Lung (tissue), 12 donors: ENCODE measurements around the gene PSMA7. TPM values are rescaled to one million over a fixed set of nuclear protein-coding genes. Genes with fewer than 3 reads are reported as not detected.

ENCODE experiments used
- ATAC-seq: fragments of 200-7000 bp; cut with Tn5 transposase; one replicate; pipeline ENCODE4 v1.9.1; 2020; ENCODE audit warnings: moderate number of reproducible peaks; ENCODE audit not compliant: insufficient read depth, low FRiP score
- DNase-seq, 3 donors: peaks; one replicate each; pipeline ENCODE4 v3.0.0-alpha.2; 2013 to 2017
- H3K27ac ChIP-seq, 2 donors: one replicate each; pipeline ENCODE4 v1.5.1; 2013; ENCODE audit warnings: mild to moderate bottlenecking in 2 of 2, moderate library complexity in 2 of 2, control low read depth in 1 of 2, inconsistent platforms in 1 of 2, low read depth in 1 of 2, low read length in 1 of 2
- H3K27me3 ChIP-seq, 3 donors: one replicate each; pipeline ENCODE4 v1.5.1; 2013; ENCODE audit warnings: low read length in 2 of 3; ENCODE audit not compliant: control insufficient read depth in 3 of 3, insufficient read depth in 3 of 3
- H3K36me3 ChIP-seq, 4 donors: one replicate each; pipeline ENCODE4 v1.5.1; 2013; ENCODE audit warnings: low read length in 4 of 4, mild to moderate bottlenecking in 1 of 4, moderate library complexity in 1 of 4; ENCODE audit not compliant: control insufficient read depth in 4 of 4, insufficient read depth in 4 of 4
- H3K4me1 ChIP-seq, 5 donors: one replicate each; pipeline ENCODE4 v1.5.1; 2013; ENCODE audit warnings: low read length in 5 of 5, mild to moderate bottlenecking in 2 of 5, moderate library complexity in 1 of 5; ENCODE audit not compliant: control insufficient read depth in 5 of 5, insufficient read depth in 5 of 5
- H3K4me3 ChIP-seq: one replicate; pipeline ENCODE4 v1.5.1; 2013; ENCODE audit warnings: mild to moderate bottlenecking, control low read depth, moderate library complexity
- H3K9ac ChIP-seq, 2 donors: one replicate each; pipeline ENCODE4 v1.5.1; 2013; ENCODE audit warnings: low read length in 2 of 2, control low read depth in 1 of 2; ENCODE audit not compliant: insufficient read depth in 1 of 2
- H3K9me3 ChIP-seq, 4 donors: one replicate each; pipeline ENCODE4 v1.5.1; 2013; ENCODE audit warnings: low read length in 3 of 4, mild to moderate bottlenecking in 1 of 4, moderate library complexity in 1 of 4; ENCODE audit not compliant: control insufficient read depth in 4 of 4, insufficient read depth in 3 of 4
- WGBS, 2 donors: extraction: QIAGEN DNeasy Blood & Tissue Kit; methylation state at CpG; one replicate each; pipeline ENCODE4 v1.1.7; 2013; 5-methylcytosine and 5-hydroxymethylcytosine counted together
- polyA plus RNA-seq, 2 donors: library from polyadenylated mRNA; stranded (reverse); fragments of 200-250 nt; gene quantifications; one replicate each; pipeline ENCODE4 v1.2.1, GENCODE V29; 2013
- total RNA-seq, 2 donors: library from RNA; depleted of rRNA in 1 of 2; stranded (reverse); fragments of >200 nt in 1 of 2; gene quantifications; one replicate each; pipeline ENCODE4 v1.2.1, GENCODE V29; 2014 to 2021
- TF ChIP-seq, protein P1 (sequence below): IDR thresholded peaks from 2 replicates; pipeline ENCODE4 v1.5.1; 2012; ENCODE audit warnings: mild to moderate bottlenecking; ENCODE audit errors: control extremely low read depth, extremely low read depth
- donor health status: control.
- donor health status: control.
- donor health status: Bipolar disorder and iron deficiency.
- donor health status: healthy.
- donor health status: DM: yes; HTN: yes; CAD: no.

Gene PSMA7
- total and polyA plus RNA-seq, 4 donors, result 100 to 478 (median 258) TPM

- Histone ChIP-seq H3K9me3 (no peaks in the 10 kb centered on the region), H3K36me3 (peaks cover 6 to 16% (median 9%) of the 10 kb centered on the region in 4 donors), H3K4me1 (no peaks in the 10 kb centered on the region), H3K9ac (no peak overlapping the region), H3K27ac (no peak overlapping the region), H3K27me3 (no peaks in the 10 kb centered on the region), H3K4me3 (no peak overlapping the region)
- no peak for DNase-seq
- TF ChIP-seq, protein P1, sequence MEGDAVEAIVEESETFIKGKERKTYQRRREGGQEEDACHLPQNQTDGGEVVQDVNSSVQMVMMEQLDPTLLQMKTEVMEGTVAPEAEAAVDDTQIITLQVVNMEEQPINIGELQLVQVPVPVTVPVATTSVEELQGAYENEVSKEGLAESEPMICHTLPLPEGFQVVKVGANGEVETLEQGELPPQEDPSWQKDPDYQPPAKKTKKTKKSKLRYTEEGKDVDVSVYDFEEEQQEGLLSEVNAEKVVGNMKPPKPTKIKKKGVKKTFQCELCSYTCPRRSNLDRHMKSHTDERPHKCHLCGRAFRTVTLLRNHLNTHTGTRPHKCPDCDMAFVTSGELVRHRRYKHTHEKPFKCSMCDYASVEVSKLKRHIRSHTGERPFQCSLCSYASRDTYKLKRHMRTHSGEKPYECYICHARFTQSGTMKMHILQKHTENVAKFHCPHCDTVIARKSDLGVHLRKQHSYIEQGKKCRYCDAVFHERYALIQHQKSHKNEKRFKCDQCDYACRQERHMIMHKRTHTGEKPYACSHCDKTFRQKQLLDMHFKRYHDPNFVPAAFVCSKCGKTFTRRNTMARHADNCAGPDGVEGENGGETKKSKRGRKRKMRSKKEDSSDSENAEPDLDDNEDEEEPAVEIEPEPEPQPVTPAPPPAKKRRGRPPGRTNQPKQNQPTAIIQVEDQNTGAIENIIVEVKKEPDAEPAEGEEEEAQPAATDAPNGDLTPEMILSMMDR, result no peak
- no peak for ATAC-seq
- whole genome bisulfite sequencing, 2 donors, result 91 to 94% methylated on average over 25 of the region's 25 CpGs
Measured at GRCh38 chr20:62190639-62191411, 47.6 kb upstream of the PSMA7 start.

GRCh38 chr20:62186887-62187866, 44.0 kb upstream of the PSMA7 start:
- H3K9me3 ChIP-seq, result no peaks in the 10 kb centered on the region
- peaks cover 0 to 6% (median 3%) of the 10 kb centered on the region in 4 donors for H3K36me3 ChIP-seq
- TF ChIP-seq, protein P1, result no peak
- H3K4me3 ChIP-seq, result no peak overlapping the region
- peak overlapping the region in 1 of 2 donors; percentile 1 for H3K27ac ChIP-seq
- no peak for DNase-seq
- H3K9ac ChIP-seq, result no peak overlapping the region
- no peak for ATAC-seq
- H3K27me3 ChIP-seq, result no peaks in the 10 kb centered on the region
- 63 to 71% methylated on average over 13 of the region's 13 CpGs for WGBS, 2 donors
- peaks cover 0 to 11% (median 6%) of the 10 kb centered on the region in 5 donors for H3K4me1 ChIP-seq

DNA sequence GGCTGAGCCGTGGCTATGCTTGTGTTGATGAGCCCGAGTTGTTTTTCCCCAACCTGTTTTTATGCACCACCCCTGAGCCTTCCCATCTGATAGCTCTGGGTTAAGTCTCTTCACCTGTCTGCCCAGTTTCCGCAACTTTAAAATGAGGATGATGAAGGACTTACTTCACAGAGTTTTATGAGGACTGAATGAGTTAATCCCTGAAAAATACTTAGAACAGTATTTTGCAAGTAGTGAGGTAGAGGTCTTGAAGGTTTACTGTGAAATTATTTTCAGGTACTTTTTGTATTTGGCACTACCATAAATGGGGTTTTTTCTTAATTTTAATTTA, 42.9 kb upstream of the PSMA7 start:
- no peaks in the 10 kb centered on the region for H3K27me3 ChIP-seq
- H3K36me3 ChIP-seq, result peaks cover 0 to 6% (median 3%) of the 10 kb centered on the region in 4 donors
- H3K4me3 ChIP-seq, result no peak overlapping the region
- H3K4me1 ChIP-seq, result peaks cover 0 to 17% (median 6%) of the 10 kb centered on the region in 5 donors
- ATAC-seq (no peak), DNase-seq (no peak)
- H3K9ac ChIP-seq, result no peak overlapping the region
- no peak overlapping the region for H3K27ac ChIP-seq
- no peaks in the 10 kb centered on the region for H3K9me3 ChIP-seq
- WGBS, 2 donors, result 38 to 73% methylated on average over 3 of the region's 3 CpGs
- TF ChIP-seq, protein P1, result no peak
